Measurements from ENCODE around the gene TMEM100.

- TF ChIP-seq CTCF (conservative IDR thresholded peaks at IDR 0.05; ENCODE audit: low read depth, low read length) (no peak), EZH2 (IDR thresholded peaks at IDR 0.05; ENCODE audit: low read length, unreplicated experiment) (no peak), EZH2phosphoT487 (IDR thresholded peaks at IDR 0.05; ENCODE audit: borderline replicate concordance, low read length) (no peak)
Observed at GRCh38 chr17:55758171-55758570, 35.5 kb upstream of the TMEM100 start.

Measured in PC-3 (cell line).